Activated CD8-positive, alpha-beta T cell treated with anti-CD3 and anti-CD28 coated beads for 36 hours (primary cell): ENCODE data around the gene TDO2. TPM values are rescaled to one million over a fixed set of nuclear protein-coding genes. Genes with fewer than 3 reads are reported as not detected.

ENCODE experiments used
- ATAC-seq: fragments of 200-7000 bp; cut with Tn5 transposase; one replicate; pipeline ENCODE4 v1.10.0; 2021; ENCODE audit warnings: mild to moderate bottlenecking, moderate library complexity
- CTCF ChIA-PET: fragments of 350-600 bp; sonication (Branson Sonifier 250); formaldehyde crosslinking; loops from one replicate; lab custom pipeline; 2021; ENCODE audit warnings: antibody characterized with exemption; lab: Charles Lee
- POLR2A ChIA-PET: fragments of 350-600 bp; sonication (Branson Sonifier 250); formaldehyde crosslinking; loops from one replicate; lab custom pipeline; 2021; ENCODE audit warnings: antibody characterized with exemption; lab: Charles Lee
- DNase-seq: peaks from one replicate; pipeline ENCODE4 v3.0.0-alpha.2; 2020
- H3K27ac Mint-ChIP-seq: one replicate; pipeline ENCODE4 v1.8.0; 2021; ENCODE audit warnings: mild to moderate bottlenecking, mixed read lengths
- H3K27me3 Mint-ChIP-seq: one replicate; pipeline ENCODE4 v1.8.0; 2021; ENCODE audit warnings: mixed read lengths
- H3K36me3 Mint-ChIP-seq: one replicate; pipeline ENCODE4 v1.8.0; 2021; ENCODE audit warnings: low read depth, mixed read lengths
- H3K4me1 Mint-ChIP-seq: one replicate; pipeline ENCODE4 v1.8.0; 2021; ENCODE audit warnings: low read depth, mixed read lengths
- H3K4me3 Mint-ChIP-seq: one replicate; pipeline ENCODE4 v1.8.0; 2021; ENCODE audit warnings: mild to moderate bottlenecking, moderate library complexity, mixed read lengths
- H3K9me3 Mint-ChIP-seq: one replicate; pipeline ENCODE4 v1.8.0; 2021; ENCODE audit warnings: mixed read lengths
- intact Hi-C: fragments of 100-400 bp; cut with micrococcal nuclease; formaldehyde crosslinking; loops from one replicate; pipeline ENCODE4 v1.10.0; 2022
- total RNA-seq, 2 experiments: library from RNA; stranded (reverse); gene quantifications; one replicate each; pipeline ENCODE4 v1.2.3, GENCODE V29; 2021
- TF ChIP-seq, protein P1 (sequence below): fragments of 200-600 bp; IDR thresholded peaks from one replicate; pipeline ENCODE4 v1.8.0; 2022; ENCODE audit warnings: antibody characterized with exemption, mild to moderate bottlenecking

TDO2 gene
- total RNA-seq, 2 experiments from 2014 or later, result not detected

DNA sequence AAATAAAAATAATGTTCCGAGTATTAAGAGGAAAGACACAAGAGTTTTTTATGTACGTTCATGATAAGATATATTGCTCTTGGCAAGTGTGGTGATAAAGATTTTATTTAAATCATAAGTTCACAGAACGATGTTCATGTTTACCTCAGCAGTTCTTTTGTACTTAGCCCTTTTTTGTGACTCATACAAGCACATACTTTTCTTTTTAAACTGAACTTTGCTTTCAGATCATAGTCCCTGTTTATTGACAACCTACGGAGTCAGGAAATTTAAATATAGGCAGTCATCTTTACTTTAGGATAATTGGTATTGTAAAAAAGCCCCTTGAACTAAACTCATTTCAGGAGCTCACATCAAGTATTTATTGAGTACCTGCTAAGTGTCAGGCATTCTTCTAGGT lies 51.4 kb downstream of the TDO2 start:
- CTCF ChIA-PET, result no interaction called here
- intact Hi-C loops, result no loop called here
- Mint-ChIP-seq H3K4me1 (peaks cover 10% of the 10 kb centered on the region), H3K9me3 (no peaks in the 10 kb centered on the region), H3K4me3 (no peak overlapping the region), H3K27me3 (peaks cover 4% of the 10 kb centered on the region), H3K27ac (no peak overlapping the region), H3K36me3 (no peaks in the 10 kb centered on the region)
- ATAC-seq (no peak), DNase-seq (no peak)
- TF ChIP-seq, protein P1, sequence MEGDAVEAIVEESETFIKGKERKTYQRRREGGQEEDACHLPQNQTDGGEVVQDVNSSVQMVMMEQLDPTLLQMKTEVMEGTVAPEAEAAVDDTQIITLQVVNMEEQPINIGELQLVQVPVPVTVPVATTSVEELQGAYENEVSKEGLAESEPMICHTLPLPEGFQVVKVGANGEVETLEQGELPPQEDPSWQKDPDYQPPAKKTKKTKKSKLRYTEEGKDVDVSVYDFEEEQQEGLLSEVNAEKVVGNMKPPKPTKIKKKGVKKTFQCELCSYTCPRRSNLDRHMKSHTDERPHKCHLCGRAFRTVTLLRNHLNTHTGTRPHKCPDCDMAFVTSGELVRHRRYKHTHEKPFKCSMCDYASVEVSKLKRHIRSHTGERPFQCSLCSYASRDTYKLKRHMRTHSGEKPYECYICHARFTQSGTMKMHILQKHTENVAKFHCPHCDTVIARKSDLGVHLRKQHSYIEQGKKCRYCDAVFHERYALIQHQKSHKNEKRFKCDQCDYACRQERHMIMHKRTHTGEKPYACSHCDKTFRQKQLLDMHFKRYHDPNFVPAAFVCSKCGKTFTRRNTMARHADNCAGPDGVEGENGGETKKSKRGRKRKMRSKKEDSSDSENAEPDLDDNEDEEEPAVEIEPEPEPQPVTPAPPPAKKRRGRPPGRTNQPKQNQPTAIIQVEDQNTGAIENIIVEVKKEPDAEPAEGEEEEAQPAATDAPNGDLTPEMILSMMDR, result no peak
- POLR2A ChIA-PET, result no interaction called here

DNA sequence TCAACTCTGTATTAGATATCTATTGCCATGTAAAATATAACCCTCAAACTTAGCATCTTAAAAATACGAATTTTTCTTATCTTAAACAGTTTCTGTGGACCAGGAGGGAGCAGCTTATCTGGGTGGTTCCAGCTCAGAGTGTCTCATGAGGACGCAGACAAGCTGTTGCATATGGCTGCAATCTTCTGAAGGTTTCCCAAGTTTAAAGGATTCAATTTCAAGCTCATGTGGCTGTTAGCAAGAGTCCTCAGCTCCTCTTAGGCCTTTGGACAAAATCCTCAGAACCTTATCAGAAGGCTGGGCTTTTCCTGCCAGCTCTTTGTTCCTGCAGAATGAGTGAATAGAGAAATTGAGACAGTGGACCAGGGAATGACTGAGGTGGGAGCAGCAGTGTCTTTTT lies 53.0 kb downstream of the TDO2 start:
- ATAC-seq (no peak), DNase-seq (no peak)
- Mint-ChIP-seq H3K4me1 (peaks cover 8% of the 10 kb centered on the region), H3K36me3 (no peaks in the 10 kb centered on the region), H3K4me3 (no peak overlapping the region), H3K27ac (no peak overlapping the region), H3K27me3 (peaks cover 5% of the 10 kb centered on the region), H3K9me3 (no peaks in the 10 kb centered on the region)
- POLR2A ChIA-PET, result no interaction called here
- intact Hi-C loops, result no loop called here
- TF ChIP-seq, protein P1, result no peak
- CTCF ChIA-PET, result interaction anchor here (0.9 to 1.1 kb wide), 3 partner anchors 146 to 169 kb away, joined by 3 to 6 read pairs (median 4); no protein-coding TSS in a partner anchor

DNA sequence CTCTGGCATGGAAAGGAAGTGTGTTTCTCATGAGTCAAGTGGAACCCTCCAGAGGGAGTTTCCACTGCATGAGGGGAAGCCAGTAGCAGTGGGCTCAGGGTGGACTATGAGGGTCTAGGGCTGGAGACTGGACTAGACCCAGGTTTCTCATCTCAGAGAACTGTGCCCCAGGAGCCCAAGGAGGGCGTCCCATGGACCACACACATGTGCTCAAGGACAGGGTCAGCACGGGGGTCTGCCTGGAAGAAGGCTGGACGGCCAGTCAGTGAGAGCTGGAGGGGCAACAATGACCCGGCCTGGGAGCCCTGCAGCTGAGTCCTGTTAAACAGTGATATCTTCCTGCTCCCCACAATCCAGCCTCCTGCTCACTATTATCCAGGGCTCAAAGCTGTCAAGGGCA lies 55.9 kb downstream of the TDO2 start:
- Mint-ChIP-seq H3K4me1 (peaks cover 4% of the 10 kb centered on the region), H3K36me3 (no peaks in the 10 kb centered on the region), H3K4me3 (no peak overlapping the region), H3K9me3 (no peaks in the 10 kb centered on the region), H3K27me3 (peaks cover 5% of the 10 kb centered on the region), H3K27ac (no peak overlapping the region)
- TF ChIP-seq, protein P1, result no peak
- POLR2A ChIA-PET, result no interaction called here
- ATAC-seq (no peak), DNase-seq (no peak)
- intact Hi-C loops, result no loop called here
- CTCF ChIA-PET, result no interaction called here

DNA sequence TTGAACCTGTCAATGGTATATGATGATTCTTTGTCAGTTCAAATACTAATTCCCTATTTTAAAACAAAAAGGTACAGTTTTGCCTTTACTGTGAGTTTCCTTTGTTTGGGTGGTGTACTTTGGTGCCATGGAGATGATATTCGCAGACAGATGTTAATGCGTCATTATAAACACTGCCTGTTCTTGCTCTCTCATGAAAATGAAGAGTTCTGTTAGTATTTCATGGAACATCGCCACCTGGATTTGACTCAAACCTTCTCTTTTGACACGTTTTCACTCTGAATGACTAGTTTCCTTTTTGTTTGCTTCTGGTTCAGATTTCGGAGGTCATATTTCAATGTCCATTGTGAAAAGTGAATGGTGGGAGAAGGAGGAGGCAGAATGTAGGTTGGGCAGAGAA lies 57.0 kb downstream of the TDO2 start:
- Mint-ChIP-seq H3K27ac (no peak overlapping the region), H3K9me3 (no peaks in the 10 kb centered on the region), H3K27me3 (peaks cover 5% of the 10 kb centered on the region), H3K4me1 (peaks cover 4% of the 10 kb centered on the region), H3K36me3 (no peaks in the 10 kb centered on the region), H3K4me3 (no peak overlapping the region)
- intact Hi-C loops, result no loop called here
- ATAC-seq, result no peak
- TF ChIP-seq, protein P1, result no peak
- CTCF ChIA-PET, result no interaction called here
- DNase-seq, result no peak
- POLR2A ChIA-PET, result no interaction called here

DNA sequence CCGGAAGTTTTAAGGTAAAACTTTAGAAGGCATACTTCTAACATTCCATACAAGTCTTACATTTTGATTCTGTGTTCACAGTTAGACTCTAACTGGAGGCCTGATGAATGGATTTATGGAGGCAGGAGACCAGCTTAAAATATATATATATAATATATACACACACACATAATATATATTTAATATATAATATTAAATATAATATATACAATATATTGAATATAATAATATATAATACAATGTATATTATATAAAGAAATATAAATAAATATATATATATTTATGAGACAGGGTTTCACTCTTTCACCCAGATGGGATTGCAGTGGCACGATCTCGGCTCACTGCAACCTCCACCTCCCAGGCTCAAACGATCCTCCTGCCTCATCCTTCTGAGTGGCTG lies 58.1 kb downstream of the TDO2 start:
- no peak overlapping the region for H3K27ac Mint-ChIP-seq
- H3K4me1 Mint-ChIP-seq, result peaks cover 4% of the 10 kb centered on the region
- ChIA-PET CTCF (no interaction called here), POLR2A (no interaction called here)
- H3K27me3 Mint-ChIP-seq, result peaks cover 5% of the 10 kb centered on the region
- H3K4me3 Mint-ChIP-seq, result no peak overlapping the region
- H3K9me3 Mint-ChIP-seq, result no peaks in the 10 kb centered on the region
- TF ChIP-seq, protein P1, result no peak
- no peak for DNase-seq
- H3K36me3 Mint-ChIP-seq, result no peaks in the 10 kb centered on the region
- ATAC-seq, result no peak
- intact Hi-C loops, result no loop called here
